K562 (cell line): ENCODE data around the gene RRAD. TPM values are rescaled to one million over a fixed set of nuclear protein-coding genes. Genes with fewer than 3 reads are reported as not detected.

Source experiments
- ATAC-seq: fragments of 200-7000 bp; cut with Tn5 transposase; 3 replicates; pipeline ENCODE4 v1.9.1; 2020; ENCODE audit warnings: moderate library complexity
- BruUV-seq: library from RNA; stranded (reverse); fragments of 400-500 nt; replicated peaks from 2 replicates; lab custom pipeline; 2021; lab: Mats Ljungman, UMichigan
- CTCF ChIA-PET: fragments of 300-600 bp; formaldehyde crosslinking; extraction: SDS; loops from one replicate; lab custom pipeline; 2021; ENCODE audit warnings: low intra/inter-chr PET ratio; lab: Yijun Ruan, JAX
- POLR2A ChIA-PET: fragments of 300-600, 350-650 bp; sonication (Branson Sonifier 250); formaldehyde crosslinking; extraction: SDS; loops from one replicate; lab custom pipeline; 2021; ENCODE audit warnings: antibody characterized with exemption, inconsistent platforms; lab: Yijun Ruan, JAX
- DNase-seq, 4 experiments: peaks; one replicate each; pipeline versions ENCODE4 v3.0.0 to v3.0.0-alpha.2; 2011 to 2018; ENCODE audit warnings: low spot score in 3 of 4, mixed read lengths in 3 of 4; ENCODE audit errors: extremely low read depth in 1 of 4
- FAIRE-seq: peaks from 2 replicates; lab custom pipeline; 2011; peaks lifted over from hg19 to GRCh38; lab: Jason Lieb, UNC
- H2AFZ ChIP-seq: 2 replicates; pipeline ENCODE4 v1.6.0; 2011; ENCODE audit warnings: low read depth, low read length, control low read depth, inconsistent platforms
- H3K27ac ChIP-seq: fragments of 200-600 bp; 3 replicates; pipeline ENCODE4 v1.8.0; 2011; ENCODE audit warnings: low read depth, mild to moderate bottlenecking, control low read depth, inconsistent platforms, low read length, moderate library complexity, mixed read lengths; ENCODE audit errors: extremely low read depth
- H3K27me3 ChIP-seq, 2 experiments: fragments of 300-600 bp in 1 of 2; 2 replicates in 1 of 2; 3 replicates in 1 of 2; pipeline versions ENCODE4 v1.6.0 to v1.8.0; 2011; ENCODE audit warnings: inconsistent platforms in 2 of 2, low read length in 2 of 2, mild to moderate bottlenecking in 1 of 2, mixed read lengths in 1 of 2, moderate library complexity in 1 of 2; ENCODE audit not compliant: control insufficient read depth in 2 of 2, insufficient read depth in 2 of 2
- H3K36me3 ChIP-seq: fragments of 300-600 bp; 3 replicates; pipeline ENCODE4 v1.8.0; 2011; ENCODE audit warnings: mild to moderate bottlenecking, low read length, inconsistent platforms; ENCODE audit not compliant: control insufficient read depth, insufficient read depth
- H3K4me1 ChIP-seq, 2 experiments: fragments of 200-600 bp in 1 of 2; replicated peaks in 1 of 2; 2 replicates in 1 of 2; 3 replicates in 1 of 2; pipeline versions ENCODE4 v1.5.1 to v1.8.0; 2011; ENCODE audit warnings: inconsistent platforms in 2 of 2, low read length in 2 of 2, mild to moderate bottlenecking in 1 of 2, mixed read lengths in 1 of 2, moderate library complexity in 1 of 2; ENCODE audit not compliant: control insufficient read depth in 2 of 2, insufficient read depth in 2 of 2
- H3K4me2 ChIP-seq: 2 replicates; pipeline ENCODE4 v1.6.1; 2011; ENCODE audit warnings: low read length, control low read depth, inconsistent platforms, mixed read lengths; ENCODE audit not compliant: insufficient read depth
- H3K4me3 ChIP-seq: fragments of 200-600 bp; sonication (generic), shearing (Covaris generic); 2 replicates; pipeline ENCODE4 v1.5.1; 2016; ENCODE audit warnings: control low read depth, inconsistent platforms
- H3K79me2 ChIP-seq: fragments of 200-600 bp; 3 replicates; pipeline ENCODE4 v1.8.0; 2011; ENCODE audit warnings: low read length, inconsistent platforms; ENCODE audit not compliant: control insufficient read depth, insufficient read depth
- H3K9ac ChIP-seq, 2 experiments: 2 replicates each; pipeline versions ENCODE4 v1.6.0 to v1.6.1; 2011; ENCODE audit warnings: low read depth in 2 of 2, low read length in 2 of 2, control low read depth in 1 of 2, inconsistent platforms in 1 of 2, mild to moderate bottlenecking in 1 of 2, mixed read lengths in 1 of 2; ENCODE audit not compliant: insufficient read depth in 1 of 2
- H3K9me1 ChIP-seq: one replicate; pipeline ENCODE4 v1.6.0; 2011; ENCODE audit warnings: inconsistent platforms, mild to moderate bottlenecking, low read length, moderate library complexity; ENCODE audit not compliant: control insufficient read depth, insufficient read depth
- H3K9me3 ChIP-seq: replicated peaks from 2 replicates; pipeline ENCODE4 v1.5.1; 2011; ENCODE audit warnings: low read depth, low read length, inconsistent platforms; ENCODE audit not compliant: control insufficient read depth, insufficient read depth
- H4K20me1 ChIP-seq: replicated peaks from 2 replicates; pipeline ENCODE4 v1.6.1; 2011; ENCODE audit warnings: low read length, inconsistent platforms, mixed read lengths; ENCODE audit not compliant: control insufficient read depth, insufficient read depth
- BCOR ChIP-seq: fragments of 450-650 bp; IDR thresholded peaks from 2 replicates; pipeline ENCODE4 v1.6.1; 2016
- E4F1 ChIP-seq: fragments of 250-450 bp; sonication (Bioruptor Pico); IDR thresholded peaks from 2 replicates; pipeline ENCODE4 v1.5.0; 2021; ENCODE audit warnings: mild to moderate bottlenecking, borderline replicate concordance
- EHMT2 ChIP-seq: fragments of 450-650 bp; IDR thresholded peaks from 2 replicates; pipeline ENCODE4 v1.6.1; 2018; ENCODE audit warnings: antibody characterized with exemption
- HIVEP1 ChIP-seq: fragments of 250-450 bp; sonication (Bioruptor Pico); IDR thresholded peaks from 2 replicates; pipeline ENCODE4 v1.4.0; 2020; ENCODE audit warnings: mild to moderate bottlenecking
- KDM1A ChIP-seq, 2 experiments: fragments of 450-650 bp; IDR thresholded peaks; 2 replicates each; pipeline ENCODE4 v1.6.1; 2016; ENCODE audit warnings: mild to moderate bottlenecking in 2 of 2
- MCM5 ChIP-seq: fragments of 450-650 bp; IDR thresholded peaks from 2 replicates; pipeline ENCODE4 v1.6.1; 2016; ENCODE audit warnings: low read depth
- MTA1 ChIP-seq: fragments of 450-650 bp; IDR thresholded peaks from 2 replicates; pipeline ENCODE4 v1.6.1; 2017; ENCODE audit warnings: borderline replicate concordance
- NBN ChIP-seq: fragments of 450-650 bp; IDR thresholded peaks from 2 replicates; pipeline ENCODE4 v1.6.1; 2016; ENCODE audit warnings: low read depth, mild to moderate bottlenecking
- NFE2 ChIP-seq: IDR thresholded peaks from 2 replicates; pipeline ENCODE4 v1.6.1; 2014; ENCODE audit warnings: antibody characterized with exemption, low read depth
- PHB2 ChIP-seq: fragments of 450-650 bp; IDR thresholded peaks from 2 replicates; pipeline ENCODE4 v1.6.1; 2017; ENCODE audit warnings: low read depth
- PTBP1 ChIP-seq: fragments of 200-400 bp; formaldehyde crosslinking; IDR thresholded peaks from 2 replicates; pipeline ENCODE4 v1.6.1; 2017; ENCODE audit warnings: low read depth, low read length
- RBM22 ChIP-seq: fragments of 200-400 bp; formaldehyde crosslinking; IDR thresholded peaks from 2 replicates; pipeline ENCODE4 v1.6.1; 2018; ENCODE audit warnings: low read length, low read depth; ENCODE audit not compliant: poor library complexity, severe bottlenecking
- TRIM28 ChIP-seq: fragments of 450-650 bp; IDR thresholded peaks from 2 replicates; pipeline ENCODE4 v1.6.1; 2017
- ZNF24 ChIP-seq: fragments of 450-650 bp; IDR thresholded peaks from 2 replicates; pipeline ENCODE4 v1.6.1; 2016
- ZNF395 ChIP-seq: fragments of 200-800 bp; sonication (Bioruptor generic); IDR thresholded peaks from 2 replicates; pipeline ENCODE4 v1.6.1; 2017; ENCODE audit warnings: missing genetic modification characterization, missing compliant biosample characterization
- ZNF511 ChIP-seq: sonication (generic); formaldehyde crosslinking; IDR thresholded peaks from 2 replicates; pipeline ENCODE4 v1.8.0; 2022; ENCODE audit warnings: mild to moderate bottlenecking, missing genetic modification reagents
- WGBS: fragments of 100-300 bp; shearing (Covaris generic); methylation state at CpG from one replicate; pipeline ENCODE4 v1.1.6; 2016; ENCODE audit warnings: low coverage, mixed read lengths; ENCODE audit not compliant: insufficient coverage; ENCODE audit errors: missing lambda C conversion rate; 5-methylcytosine and 5-hydroxymethylcytosine counted together
- in situ Hi-C: fragments of 300-500 bp; cut with MboI; formaldehyde crosslinking; loops from 4 replicates; pipeline ENCODE4 v1.15.0; 2018; ENCODE audit warnings: inconsistent platforms, mixed read lengths
- intact Hi-C: fragments of 100-400 bp; cut with micrococcal nuclease; formaldehyde crosslinking; loops from 2 replicates; pipeline ENCODE4 v1.14.2; 2022
- polyA plus RNA-seq, 8 experiments: library from polyadenylated mRNA; depleted of rRNA in 4 of 8; stranded (reverse) in 5 of 8; unstranded in 3 of 8; fragments of >200 nt; fragmentation: Nextera tagmentation in 2 of 8; fragmentation: Illumina TruSeq in 1 of 8; extraction: Ambion mirVana in 2 of 8; extraction: Trizol in 1 of 8; gene quantifications; 2 replicates each; pipeline versions ENCODE4 v1.2.1 to v1.2.3, GENCODE V29; 2011 to 2014; ENCODE audit warnings: inconsistent platforms in 1 of 8, missing spikeins in 1 of 8
- total RNA-seq, 7 experiments: library from RNA; depleted of rRNA in 6 of 7; stranded (reverse); fragments of >200 nt in 6 of 7; fragmentation: Illumina TruSeq in 2 of 7; extraction: Trizol in 2 of 7; gene quantifications; 2 replicates each; pipeline versions ENCODE4 v1.2.1 to v1.2.3, GENCODE V29; 2011 to 2021; ENCODE audit warnings: low replicate concordance in 1 of 7

The RRAD gene
- total and polyA plus RNA-seq, 9 of the 15 experiments (the other 6 are each of a cell fraction or from before 2014, with no cell fraction given): 0.09 to 0.20 (median 0.13) TPM; not detected in 5

GRCh38 chr16:66881964-66882508, 43.3 kb downstream of the RRAD start:
- H3K4me2 ChIP-seq: peak overlapping the region; percentile 85; the same call in 1 of the 2 replicates
- H3K9me3 ChIP-seq: no peaks in the 10 kb centered on the region
- no peak overlapping the region for H2AFZ ChIP-seq
- peaks cover 42% of the 10 kb centered on the region for H3K36me3 ChIP-seq
- H3K9me1 ChIP-seq: no peaks in the 10 kb centered on the region
- no peaks in the 10 kb centered on the region for H3K27me3 ChIP-seq
- H3K4me3 ChIP-seq: peak overlapping the region; percentile 25; the same call in 1 of the 2 replicates
- H3K4me1 ChIP-seq: peaks cover 26 to 43% of the 10 kb centered on the region in 2 experiments
- H3K9ac ChIP-seq: peak overlapping the region in 1 of 2 experiments; percentile 87; a peak in 2 of 4 replicates
- FAIRE-seq (no peak), ATAC-seq (no peak), DNase-seq (no peak)
- H3K27ac ChIP-seq: no peak overlapping the region
- intact Hi-C loops: no loop called here
- no TSS peak for BruUV-seq
- POLR2A ChIA-PET: interaction anchor here (0.6 to 2.0 kb wide), 9 partner anchors 9 to 131 kb away, joined by 3 to 9 read pairs (median 4); partner anchors contain the start of gene DYNC1LI2
- CTCF ChIA-PET: no interaction called here
- no peaks in the 10 kb centered on the region; the same call in none of the 2 replicates for H4K20me1 ChIP-seq
- in situ Hi-C loops: no loop called here
- H3K79me2 ChIP-seq: peaks cover 20% of the 10 kb centered on the region
- WGBS: 29% methylated on average over 8 of the region's 8 CpGs
- no peak for TF ChIP-seq MTA1
- no peak for TF ChIP-seq RBM22
- TF ChIP-seq PTBP1: no peak
- TF ChIP-seq NFE2: peak; percentile 65; the same call in 1 of the 2 replicates
- TF ChIP-seq ZNF395 (CRISPR knock-in tag): no peak
- TF ChIP-seq NBN: no peak
- TF ChIP-seq PHB2: no peak
- no peak for TF ChIP-seq HIVEP1 (CRISPR knock-in tag)
- no peak for TF ChIP-seq ZNF511 (CRISPR knock-in tag)
- peak; percentile 55 to 57; a peak in 2 of 4 replicates for TF ChIP-seq KDM1A (IDR thresholded peaks at IDR 0.05)
- TF ChIP-seq BCOR: no peak
- no peak for TF ChIP-seq MCM5
- TF ChIP-seq EHMT2: no peak
- no peak for TF ChIP-seq TRIM28
- no peak for TF ChIP-seq E4F1 (CRISPR knock-in tag)
- no peak for TF ChIP-seq ZNF24
